ENCODE measurements around the gene SLC66A3. TPM values are rescaled to one million over a fixed set of nuclear protein-coding genes. Genes with fewer than 3 reads are reported as not detected.

The SLC66A3 gene
- total RNA-seq, 1 experiment from 2014 or later = 3.7 TPM

GRCh38 chr2:11124760-11125068 lies 30.6 kb upstream of the SLC66A3 start:
- H3K4me3 Mint-ChIP-seq (ENCODE audit: unreplicated experiment) = no peak overlapping the region
- H3K9me3 Mint-ChIP-seq (ENCODE audit: unreplicated experiment) = no peaks in the 10 kb centered on the region
- H3K36me3 Mint-ChIP-seq (ENCODE audit: insufficient read depth, unreplicated experiment) = no peaks in the 10 kb centered on the region
- POLR2A ChIA-PET = no interaction called here
- CTCF ChIA-PET = interaction anchor here (0.6 to 14.0 kb wide), 26 partner anchors 7 to 458 kb away, joined by 3 to 189 read pairs (median 3); partner anchors contain the start of gene PDIA6
- BruUV-seq (replicated peaks) = no TSS peak
- no peaks in the 10 kb centered on the region for H3K4me1 Mint-ChIP-seq (ENCODE audit: insufficient read depth, unreplicated experiment)
- peaks cover 16% of the 10 kb centered on the region for H3K27me3 Mint-ChIP-seq (ENCODE audit: insufficient read depth, unreplicated experiment)
- H3K27ac Mint-ChIP-seq (ENCODE audit: low read depth, unreplicated experiment) = no peak overlapping the region
- TF ChIP-seq CTCF (IDR thresholded peaks at IDR 0.05; ENCODE audit: unreplicated experiment) = no peak
- no peak for DNase-seq (ENCODE audit: unreplicated experiment)
- intact Hi-C loops (cut with micrococcal nuclease) = loop anchor here (1.0 to 10.0 kb wide), 3 partner anchors 222 to 420 kb away; no protein-coding TSS in a partner anchor

GRCh38 chr2:11127761-11128160 lies 27.5 kb upstream of the SLC66A3 start:
- ChIA-PET POLR2A (no interaction called here), CTCF (interaction anchor here (14.0 kb wide), 1 partner anchor 294 kb away, joined by 189 read pairs; no protein-coding TSS in a partner anchor)
- DNase-seq (ENCODE audit: unreplicated experiment) = no peak
- TF ChIP-seq CTCF (IDR thresholded peaks at IDR 0.05; ENCODE audit: unreplicated experiment) = no peak
- no peak overlapping the region for H3K4me3 Mint-ChIP-seq (ENCODE audit: unreplicated experiment)
- intact Hi-C loops (cut with micrococcal nuclease) = loop anchor here (10.0 kb wide), 1 partner anchor 423 kb away; no protein-coding TSS in a partner anchor
- no peaks in the 10 kb centered on the region for H3K36me3 Mint-ChIP-seq (ENCODE audit: insufficient read depth, unreplicated experiment)
- peaks cover 3% of the 10 kb centered on the region for H3K4me1 Mint-ChIP-seq (ENCODE audit: insufficient read depth, unreplicated experiment)
- no peaks in the 10 kb centered on the region for H3K9me3 Mint-ChIP-seq (ENCODE audit: unreplicated experiment)
- no peak overlapping the region for H3K27ac Mint-ChIP-seq (ENCODE audit: low read depth, unreplicated experiment)
- BruUV-seq (replicated peaks) = no TSS peak
- peaks cover 16% of the 10 kb centered on the region for H3K27me3 Mint-ChIP-seq (ENCODE audit: insufficient read depth, unreplicated experiment)

GRCh38 chr2:11128243-11128951 lies 26.9 kb upstream of the SLC66A3 start:
- Mint-ChIP-seq H3K36me3 (ENCODE audit: insufficient read depth, unreplicated experiment) (no peaks in the 10 kb centered on the region), H3K9me3 (ENCODE audit: unreplicated experiment) (no peaks in the 10 kb centered on the region), H3K4me1 (ENCODE audit: insufficient read depth, unreplicated experiment) (peaks cover 7% of the 10 kb centered on the region), H3K27me3 (ENCODE audit: insufficient read depth, unreplicated experiment) (peaks cover 16% of the 10 kb centered on the region), H3K4me3 (ENCODE audit: unreplicated experiment) (no peak overlapping the region), H3K27ac (ENCODE audit: low read depth, unreplicated experiment) (no peak overlapping the region)
- TF ChIP-seq CTCF (IDR thresholded peaks at IDR 0.05; ENCODE audit: unreplicated experiment) = no peak
- intact Hi-C loops (cut with micrococcal nuclease) = loop anchor here (10.0 kb wide), 1 partner anchor 424 kb away; no protein-coding TSS in a partner anchor
- POLR2A ChIA-PET = no interaction called here
- peak; percentile 60 for DNase-seq (ENCODE audit: unreplicated experiment)
- BruUV-seq (replicated peaks) = no TSS peak
- CTCF ChIA-PET = interaction anchor here (0.6 to 14.0 kb wide), 6 partner anchors 6 to 455 kb away, joined by 3 to 189 read pairs (median 52); no protein-coding TSS in a partner anchor

- DNase-seq (ENCODE audit: unreplicated experiment) = peak; percentile 34
- peaks cover 11% of the 10 kb centered on the region for H3K27me3 Mint-ChIP-seq (ENCODE audit: insufficient read depth, unreplicated experiment)
- H3K9me3 Mint-ChIP-seq (ENCODE audit: unreplicated experiment) = no peaks in the 10 kb centered on the region
- peaks cover 7% of the 10 kb centered on the region for H3K4me1 Mint-ChIP-seq (ENCODE audit: insufficient read depth, unreplicated experiment)
- ChIA-PET POLR2A (no interaction called here), CTCF (interaction anchor here (0.5 to 6.3 kb wide), 10 partner anchors 8 to 454 kb away, joined by 3 to 65 read pairs (median 3); no protein-coding TSS in a partner anchor)
- intact Hi-C loops (cut with micrococcal nuclease) = loop anchor here (10.0 kb wide), 1 partner anchor 425 kb away; no protein-coding TSS in a partner anchor
- no peak overlapping the region for H3K27ac Mint-ChIP-seq (ENCODE audit: low read depth, unreplicated experiment)
- H3K36me3 Mint-ChIP-seq (ENCODE audit: insufficient read depth, unreplicated experiment) = no peaks in the 10 kb centered on the region
- BruUV-seq (replicated peaks) = no TSS peak
- H3K4me3 Mint-ChIP-seq (ENCODE audit: unreplicated experiment) = peak overlapping the region; percentile 21
- TF ChIP-seq CTCF (IDR thresholded peaks at IDR 0.05; ENCODE audit: unreplicated experiment) = no peak
Observed at GRCh38 chr2:11129598-11130449, 25.4 kb upstream of the SLC66A3 start.

All from MCF 10A (cell line).